Activated naive CD8-positive, alpha-beta T cell (primary cell): ENCODE data around the gene NPTX1.
A peak's percentile ranks its signal among the peaks of the same experiment; 100 is the strongest.

Experiments used
- H3K27ac Mint-ChIP-seq: one replicate; pipeline ENCODE4 v1.8.0; 2021; ENCODE audit warnings: mixed read lengths
- H3K27me3 Mint-ChIP-seq: one replicate; pipeline ENCODE4 v1.8.0; 2021; ENCODE audit warnings: mixed read lengths
- H3K36me3 Mint-ChIP-seq: one replicate; pipeline ENCODE4 v1.8.0; 2021; ENCODE audit warnings: mixed read lengths
- H3K4me1 Mint-ChIP-seq: one replicate; pipeline ENCODE4 v1.8.0; 2021; ENCODE audit warnings: low read depth, mixed read lengths
- H3K4me3 Mint-ChIP-seq: one replicate; pipeline ENCODE4 v1.8.0; 2021; ENCODE audit warnings: mild to moderate bottlenecking, mixed read lengths
- H3K9me3 Mint-ChIP-seq: one replicate; pipeline ENCODE4 v1.8.0; 2021; ENCODE audit warnings: low read depth, mixed read lengths

Gene NPTX1

GRCh38 chr17:80476877-80477646 lies 655 bp upstream of the NPTX1 start:
- no peak overlapping the region for H3K27ac Mint-ChIP-seq
- no peak overlapping the region for H3K4me3 Mint-ChIP-seq
- H3K9me3 Mint-ChIP-seq = no peaks in the 10 kb centered on the region
- no peaks in the 10 kb centered on the region for H3K36me3 Mint-ChIP-seq
- peaks cover 25% of the 10 kb centered on the region for H3K27me3 Mint-ChIP-seq
- peaks cover 20% of the 10 kb centered on the region for H3K4me1 Mint-ChIP-seq

GRCh38 chr17:80474961-80475909 lies 1.2 kb downstream of the NPTX1 start:
- Mint-ChIP-seq H3K36me3 (no peaks in the 10 kb centered on the region), H3K4me1 (peaks cover 23% of the 10 kb centered on the region), H3K27ac (no peak overlapping the region), H3K27me3 (peaks cover 26% of the 10 kb centered on the region), H3K4me3 (peak overlapping the region; percentile 84), H3K9me3 (no peaks in the 10 kb centered on the region)

DNA sequence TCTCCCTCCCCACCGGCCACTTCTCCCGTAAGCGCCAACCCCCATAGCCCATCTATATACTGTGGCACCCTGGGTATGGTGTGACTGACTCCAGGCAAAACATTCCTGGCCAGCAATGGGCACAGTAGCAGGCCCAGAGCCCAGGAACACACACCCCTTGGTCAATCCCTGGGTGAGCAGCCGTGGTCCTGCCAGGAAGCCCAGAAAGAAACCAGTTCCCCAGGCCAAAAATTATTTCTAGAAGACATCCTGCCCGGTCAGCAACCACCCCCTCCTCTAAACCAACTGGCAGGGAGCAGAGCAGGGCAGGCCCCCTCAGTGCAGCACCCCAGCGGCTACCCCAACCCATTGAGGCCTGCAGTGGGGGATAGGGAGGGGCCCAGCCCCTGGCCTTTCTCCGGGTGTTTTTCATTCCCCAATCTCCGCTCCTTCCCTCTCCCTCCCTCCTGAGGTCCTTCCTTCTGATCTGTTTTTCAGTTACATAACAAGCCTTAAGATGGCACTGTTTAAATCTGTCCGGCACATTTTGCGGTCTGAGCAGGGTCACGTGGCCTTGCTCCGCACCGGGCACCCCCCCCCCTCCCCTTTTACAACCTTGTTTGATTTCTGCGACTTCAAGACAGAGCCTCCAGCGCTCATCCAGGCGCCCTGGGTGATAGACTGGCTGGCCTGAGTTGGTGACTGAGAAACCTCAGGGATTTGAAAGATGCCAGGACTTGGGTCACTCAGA lies 2.0 kb downstream of the NPTX1 start:
- H3K9me3 Mint-ChIP-seq = no peaks in the 10 kb centered on the region
- no peak overlapping the region for H3K27ac Mint-ChIP-seq
- H3K4me1 Mint-ChIP-seq = peaks cover 23% of the 10 kb centered on the region
- peaks cover 26% of the 10 kb centered on the region for H3K27me3 Mint-ChIP-seq
- H3K36me3 Mint-ChIP-seq = no peaks in the 10 kb centered on the region
- H3K4me3 Mint-ChIP-seq = peak overlapping the region; percentile 84

DNA sequence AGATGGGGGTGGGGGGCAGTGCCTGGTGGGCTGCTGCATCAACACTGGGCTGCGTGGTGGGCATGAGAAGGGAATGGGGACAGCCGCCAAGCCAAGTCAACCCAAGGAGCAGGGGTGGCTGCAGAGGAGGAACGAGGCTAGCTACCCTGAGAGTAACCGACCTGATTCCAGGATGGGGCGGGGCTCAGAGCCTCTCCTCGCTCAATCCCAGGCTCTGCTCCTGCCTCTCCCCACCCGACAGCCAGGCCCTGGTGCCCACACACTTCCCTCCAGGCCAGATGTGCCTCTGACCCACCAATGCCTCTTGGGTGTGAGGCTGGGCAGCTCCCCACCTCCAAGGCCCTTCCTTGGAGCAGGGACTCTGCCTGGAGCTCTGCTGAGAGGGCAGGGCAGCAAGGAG lies 2.7 kb downstream of the NPTX1 start:
- Mint-ChIP-seq H3K4me1 (peaks cover 20% of the 10 kb centered on the region), H3K27me3 (peaks cover 20% of the 10 kb centered on the region), H3K36me3 (no peaks in the 10 kb centered on the region), H3K9me3 (no peaks in the 10 kb centered on the region), H3K4me3 (no peak overlapping the region), H3K27ac (no peak overlapping the region)

GRCh38 chr17:80472996-80473395 lies 3.4 kb downstream of the NPTX1 start:
- Mint-ChIP-seq H3K27me3 (peaks cover 25% of the 10 kb centered on the region), H3K9me3 (no peaks in the 10 kb centered on the region), H3K27ac (no peak overlapping the region), H3K4me3 (no peak overlapping the region), H3K36me3 (no peaks in the 10 kb centered on the region), H3K4me1 (peaks cover 20% of the 10 kb centered on the region)

DNA sequence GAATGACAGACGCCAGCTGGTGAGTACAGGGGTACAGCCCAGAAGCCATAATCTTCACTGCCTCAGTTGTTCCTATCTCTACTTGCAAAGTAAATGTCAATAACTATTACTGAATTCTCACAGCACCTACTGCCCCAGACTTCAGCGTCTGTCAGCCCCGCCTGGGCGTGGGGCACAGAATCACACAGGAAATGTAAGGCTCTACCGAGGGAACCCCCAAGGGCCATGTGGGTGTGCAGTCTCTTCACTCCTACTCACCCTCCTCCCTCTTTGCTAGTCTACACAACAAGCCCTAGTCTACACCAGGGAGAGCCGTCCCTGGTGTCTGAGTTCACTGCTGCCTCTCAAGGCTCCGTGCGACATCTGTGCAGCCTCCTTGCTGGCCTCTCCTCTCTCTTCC lies 4.5 kb downstream of the NPTX1 start:
- Mint-ChIP-seq H3K9me3 (no peaks in the 10 kb centered on the region), H3K4me1 (peaks cover 20% of the 10 kb centered on the region), H3K27me3 (peaks cover 34% of the 10 kb centered on the region), H3K4me3 (no peak overlapping the region), H3K27ac (no peak overlapping the region), H3K36me3 (no peaks in the 10 kb centered on the region)

DNA sequence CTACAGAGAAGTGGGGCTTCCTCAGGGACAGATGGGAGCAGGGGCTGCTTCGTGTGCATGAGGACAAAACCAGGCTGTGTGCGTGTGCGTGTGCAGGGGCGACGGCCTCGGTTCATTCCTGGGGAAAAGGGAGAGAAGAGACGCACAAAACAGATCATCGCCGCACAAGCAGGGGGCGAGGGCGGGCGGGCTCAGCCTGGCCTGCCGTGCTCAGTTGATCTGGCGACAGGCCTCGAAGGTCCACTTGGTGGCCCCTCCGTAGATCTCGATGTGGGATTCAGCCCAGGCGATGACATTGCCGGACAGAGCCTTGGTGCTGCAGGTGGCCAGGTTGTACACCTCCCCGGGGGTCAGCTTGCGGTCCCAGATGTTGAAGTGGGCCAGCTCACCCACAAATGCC lies 5.8 kb downstream of the NPTX1 start:
- Mint-ChIP-seq H3K9me3 (no peaks in the 10 kb centered on the region), H3K27me3 (peaks cover 34% of the 10 kb centered on the region), H3K27ac (no peak overlapping the region), H3K36me3 (no peaks in the 10 kb centered on the region), H3K4me3 (no peak overlapping the region), H3K4me1 (peaks cover 20% of the 10 kb centered on the region)

- no peak overlapping the region for H3K27ac Mint-ChIP-seq
- H3K4me1 Mint-ChIP-seq = peaks cover 12% of the 10 kb centered on the region
- peaks cover 30% of the 10 kb centered on the region for H3K27me3 Mint-ChIP-seq
- H3K4me3 Mint-ChIP-seq = no peak overlapping the region
- no peaks in the 10 kb centered on the region for H3K36me3 Mint-ChIP-seq
- no peaks in the 10 kb centered on the region for H3K9me3 Mint-ChIP-seq
These were observed 6.7 kb downstream of the NPTX1 start for GRCh38 chr17:80469667-80470066.

DNA sequence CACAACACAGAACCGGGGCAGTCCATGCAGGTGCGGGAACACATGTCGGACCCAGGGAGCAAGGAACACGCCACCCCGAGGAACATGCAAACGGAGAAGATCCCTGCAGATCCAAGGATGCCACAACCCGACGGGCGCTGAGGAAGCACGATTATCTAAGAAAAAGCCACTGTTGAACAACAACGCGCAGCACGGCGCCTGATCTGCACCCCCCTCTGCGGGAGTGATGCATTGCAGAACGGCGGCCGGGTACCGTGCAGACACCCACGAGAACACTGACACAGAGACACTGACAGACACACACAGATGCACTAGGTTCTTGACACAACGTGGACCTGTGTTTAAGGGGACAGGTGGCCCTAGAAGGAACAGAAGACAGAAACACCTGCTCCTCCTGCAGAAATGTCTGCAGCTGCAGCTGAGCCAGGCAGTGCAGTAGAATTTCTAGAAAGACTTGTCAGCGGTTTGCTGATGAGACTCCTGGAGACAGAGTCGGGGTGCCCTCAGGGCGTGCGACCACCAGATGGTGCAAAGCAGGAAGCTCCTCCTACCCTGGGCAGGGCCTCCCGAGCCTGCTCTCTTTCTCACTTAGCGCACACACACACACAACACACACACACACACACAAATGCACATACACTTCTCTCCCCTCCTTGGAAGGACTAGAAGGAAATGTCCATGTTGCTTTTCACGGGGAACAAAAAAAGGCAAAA lies 7.5 kb downstream of the NPTX1 start:
- H3K27ac Mint-ChIP-seq = no peak overlapping the region
- no peaks in the 10 kb centered on the region for H3K9me3 Mint-ChIP-seq
- no peaks in the 10 kb centered on the region for H3K36me3 Mint-ChIP-seq
- H3K4me1 Mint-ChIP-seq = peaks cover 6% of the 10 kb centered on the region
- H3K4me3 Mint-ChIP-seq = no peak overlapping the region
- H3K27me3 Mint-ChIP-seq = peaks cover 30% of the 10 kb centered on the region

GRCh38 chr17:80468242-80468641 lies 8.2 kb downstream of the NPTX1 start:
- no peaks in the 10 kb centered on the region for H3K9me3 Mint-ChIP-seq
- H3K27ac Mint-ChIP-seq = no peak overlapping the region
- no peak overlapping the region for H3K4me3 Mint-ChIP-seq
- no peaks in the 10 kb centered on the region for H3K36me3 Mint-ChIP-seq
- H3K27me3 Mint-ChIP-seq = peaks cover 27% of the 10 kb centered on the region
- H3K4me1 Mint-ChIP-seq = peaks cover 6% of the 10 kb centered on the region

- Mint-ChIP-seq H3K27me3 (peaks cover 19% of the 10 kb centered on the region), H3K9me3 (no peaks in the 10 kb centered on the region), H3K4me3 (no peak overlapping the region), H3K36me3 (no peaks in the 10 kb centered on the region), H3K4me1 (no peaks in the 10 kb centered on the region), H3K27ac (no peak overlapping the region)
These were observed 10.2 kb downstream of the NPTX1 start for GRCh38 chr17:80466188-80466705.

- Mint-ChIP-seq H3K36me3 (no peaks in the 10 kb centered on the region), H3K4me1 (no peaks in the 10 kb centered on the region), H3K27me3 (peaks cover 19% of the 10 kb centered on the region), H3K27ac (no peak overlapping the region), H3K4me3 (no peak overlapping the region), H3K9me3 (no peaks in the 10 kb centered on the region)
These were observed 11.0 kb downstream of the NPTX1 start for GRCh38 chr17:80465327-80465974.

DNA sequence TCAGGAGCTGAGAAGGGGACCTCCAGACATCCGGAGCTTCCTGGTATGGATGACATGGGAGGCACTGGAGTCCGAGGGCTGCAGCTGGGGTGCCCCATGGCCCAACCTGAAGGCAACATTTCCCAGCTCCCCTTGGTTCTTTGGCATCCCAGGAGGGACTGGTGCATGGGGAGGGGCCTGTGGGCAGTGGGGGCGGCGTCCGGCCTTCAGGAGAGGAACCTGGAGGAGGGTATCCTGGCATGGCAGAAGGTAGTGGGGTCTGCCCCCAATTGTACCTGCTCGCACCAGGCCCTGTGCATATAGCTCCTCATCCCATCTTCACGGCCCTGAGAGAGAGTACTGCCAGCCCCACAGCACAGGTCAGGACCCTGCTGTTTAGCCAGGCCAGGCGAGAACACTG lies 11.9 kb downstream of the NPTX1 start:
- peaks cover 19% of the 10 kb centered on the region for H3K27me3 Mint-ChIP-seq
- H3K4me1 Mint-ChIP-seq = no peaks in the 10 kb centered on the region
- H3K27ac Mint-ChIP-seq = no peak overlapping the region

More for the DNA sequence above, 11.9 kb downstream of the NPTX1 start:
- H3K36me3 Mint-ChIP-seq = no peaks in the 10 kb centered on the region
- H3K4me3 Mint-ChIP-seq = no peak overlapping the region
- no peaks in the 10 kb centered on the region for H3K9me3 Mint-ChIP-seq
